Thymus (tissue), 11 donors: ENCODE measurements around the gene OR51I2. TPM values are rescaled to one million over a fixed set of nuclear protein-coding genes. Genes with fewer than 3 reads are reported as not detected.

ENCODE experiments used
- DNase-seq, 9 donors: peaks; one replicate each; pipeline ENCODE4 v3.0.0-alpha.2; 2013; ENCODE audit warnings: low spot score in 9 of 9, low read depth in 6 of 9, missing footprints in 1 of 9
- H3K27ac ChIP-seq, 2 donors: one replicate each; pipeline ENCODE4 v1.5.1; 2013; ENCODE audit warnings: control low read depth in 1 of 2, low read depth in 1 of 2, low read length in 1 of 2, mild to moderate bottlenecking in 1 of 2, moderate library complexity in 1 of 2
- H3K27me3 ChIP-seq, 2 donors: one replicate each; pipeline ENCODE4 v1.5.1; 2013; ENCODE audit warnings: low read length in 1 of 2; ENCODE audit not compliant: control insufficient read depth in 2 of 2, insufficient read depth in 1 of 2
- H3K36me3 ChIP-seq, 2 donors: one replicate each; pipeline ENCODE4 v1.5.1; 2013; ENCODE audit warnings: low read length in 1 of 2, mild to moderate bottlenecking in 1 of 2, moderate library complexity in 1 of 2; ENCODE audit not compliant: control insufficient read depth in 2 of 2, insufficient read depth in 2 of 2
- H3K4me1 ChIP-seq, 2 donors: one replicate each; pipeline ENCODE4 v1.5.1; 2013; ENCODE audit warnings: low read length in 2 of 2; ENCODE audit not compliant: control insufficient read depth in 2 of 2, insufficient read depth in 2 of 2
- H3K4me3 ChIP-seq, 2 donors: one replicate each; pipeline ENCODE4 v1.5.1; 2013; ENCODE audit warnings: low read length in 2 of 2, control low read depth in 1 of 2, mild to moderate bottlenecking in 1 of 2
- H3K9me3 ChIP-seq, 2 donors: one replicate each; pipeline ENCODE4 v1.5.1; 2013; ENCODE audit warnings: low read length in 1 of 2, mild to moderate bottlenecking in 1 of 2; ENCODE audit not compliant: control insufficient read depth in 2 of 2, insufficient read depth in 1 of 2
- WGBS: extraction: QIAGEN DNeasy Blood & Tissue Kit; methylation state at CpG from one replicate; pipeline ENCODE4 v1.1.7; 2013; 5-methylcytosine and 5-hydroxymethylcytosine counted together
- polyA plus RNA-seq: library from polyadenylated mRNA; stranded (reverse); fragments of 200-250 nt; gene quantifications from one replicate; pipeline ENCODE4 v1.2.3, GENCODE V29; 2013
- total RNA-seq: library from RNA; stranded (reverse); fragments of 120-200 nt; gene quantifications from one replicate; pipeline ENCODE4 v1.2.4, GENCODE V29; 2013
- donor health status: healthy.

Gene OR51I2
- total and polyA plus RNA-seq, 2 donors: not detected

DNA sequence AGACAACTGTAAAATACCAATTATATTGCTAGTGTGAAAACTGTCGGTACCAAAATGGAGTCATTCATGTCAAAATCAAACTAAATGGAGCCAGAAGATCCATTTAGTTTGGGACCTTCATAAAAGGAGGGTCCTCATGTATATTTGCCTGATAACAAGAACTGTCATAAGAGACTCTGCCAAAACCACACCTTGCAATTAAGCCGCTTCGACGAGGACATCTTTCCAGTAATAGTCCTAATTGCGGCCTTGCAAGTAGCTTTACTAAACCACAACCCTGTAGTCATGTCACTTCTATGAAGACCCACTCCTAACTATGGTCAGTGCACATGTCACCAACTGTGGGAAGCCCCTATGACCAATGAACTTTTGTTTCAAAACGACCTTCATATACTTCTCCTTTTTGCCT, 51.3 kb downstream of the OR51I2 start:
- Histone ChIP-seq H3K4me3 (no peak overlapping the region), H3K27me3 (no peaks in the 10 kb centered on the region), H3K27ac (no peak overlapping the region), H3K4me1 (no peaks in the 10 kb centered on the region), H3K36me3 (no peaks in the 10 kb centered on the region), H3K9me3 (no peaks in the 10 kb centered on the region)
- no peak for DNase-seq
- 88% methylated on average over 6 of the region's 6 CpGs for WGBS

DNA sequence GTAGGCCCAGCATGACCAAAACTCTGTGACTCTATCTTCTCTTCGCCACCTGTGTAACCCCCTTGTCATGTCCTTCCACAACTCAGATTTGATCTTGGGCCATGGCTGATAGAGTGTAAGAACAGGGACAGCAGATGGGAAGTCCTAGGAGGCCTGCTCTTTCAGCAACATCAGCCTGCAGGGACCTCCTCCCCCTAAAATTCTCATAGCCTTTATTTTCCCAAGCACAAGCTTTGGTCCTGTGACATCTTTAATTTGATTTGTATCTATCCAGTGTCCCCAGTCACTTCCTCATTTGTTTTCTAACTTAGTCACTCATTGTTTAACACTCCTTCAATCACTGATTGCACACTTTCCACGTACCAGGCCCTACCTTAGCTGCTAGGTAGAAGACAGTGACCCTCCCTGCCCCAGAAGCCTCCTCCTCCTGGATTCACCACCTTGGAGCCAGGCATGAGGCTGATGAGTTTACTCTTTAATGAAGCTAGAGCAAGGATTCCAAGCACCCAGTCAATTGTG, 55.3 kb downstream of the OR51I2 start:
- Histone ChIP-seq H3K4me3 (no peak overlapping the region), H3K27me3 (no peaks in the 10 kb centered on the region), H3K9me3 (no peaks in the 10 kb centered on the region), H3K27ac (no peak overlapping the region), H3K36me3 (no peaks in the 10 kb centered on the region), H3K4me1 (no peaks in the 10 kb centered on the region)
- WGBS: 88% methylated on average over 2 of the region's 2 CpGs
- no peak for DNase-seq

DNA sequence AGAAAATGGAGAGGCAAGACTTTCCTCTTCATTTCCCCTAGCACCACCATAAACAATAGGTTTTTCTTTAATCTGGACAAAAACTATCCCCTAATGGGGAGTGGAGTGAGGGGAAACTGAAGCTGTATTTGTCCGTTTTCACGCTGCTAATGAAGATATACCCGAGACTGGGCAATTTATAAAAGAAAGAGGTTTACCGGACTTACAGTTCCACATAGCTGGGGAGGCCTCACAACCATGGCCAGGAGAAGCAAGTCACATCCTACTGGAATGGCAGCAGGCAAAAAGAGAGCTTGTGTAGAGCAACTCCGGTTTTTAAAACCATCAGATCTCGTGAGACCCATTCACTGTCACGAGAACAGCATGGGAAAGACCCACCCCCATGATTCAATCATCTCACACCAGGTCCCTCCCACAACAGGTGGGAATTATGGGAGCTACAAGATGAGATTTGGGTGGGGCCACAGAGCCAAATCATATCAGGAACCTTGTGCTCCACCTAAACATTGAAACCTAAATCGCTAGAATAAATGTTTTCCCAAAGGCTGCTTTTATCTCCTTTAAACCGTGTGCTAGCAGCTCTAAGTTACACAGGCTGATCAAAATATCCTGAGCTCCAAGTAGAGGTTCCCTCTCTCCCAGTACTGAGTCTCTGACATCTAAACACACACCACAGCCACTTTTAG, 56.4 kb downstream of the OR51I2 start:
- WGBS: 96% methylated on average over 9 of the region's 9 CpGs
- Histone ChIP-seq H3K27me3 (no peaks in the 10 kb centered on the region), H3K36me3 (no peaks in the 10 kb centered on the region), H3K9me3 (no peaks in the 10 kb centered on the region), H3K4me1 (no peaks in the 10 kb centered on the region), H3K27ac (no peak overlapping the region), H3K4me3 (no peak overlapping the region)
- DNase-seq: no peak

Other genes starting within 250 kb of the OR51I2 start
- not detected for gene OR51V1, start 248.6 kb upstream of the OR51I2 start, total RNA-seq
- not detected for gene OR51V1, start 248.6 kb upstream of the OR51I2 start, polyA plus RNA-seq
- 341 TPM for gene HBB, start 222.3 kb upstream of the OR51I2 start, total RNA-seq
- 22.3 TPM for gene HBB, start 222.3 kb upstream of the OR51I2 start, polyA plus RNA-seq
- 1.1 TPM for gene HBD, start 214.8 kb upstream of the OR51I2 start, total RNA-seq
- gene HBD, start 214.8 kb upstream of the OR51I2 start, polyA plus RNA-seq: 1.3 TPM
- gene HBG1, start 199.5 kb upstream of the OR51I2 start, total RNA-seq: 612 TPM
- gene HBG1, start 199.5 kb upstream of the OR51I2 start, polyA plus RNA-seq: 0.41 TPM
- gene HBG2, start 194.5 kb upstream of the OR51I2 start, total RNA-seq: 5,270 TPM
- gene HBG2, start 194.5 kb upstream of the OR51I2 start, polyA plus RNA-seq: 1.0 TPM
- gene HBE1, start 179.4 kb upstream of the OR51I2 start, total RNA-seq: 5.5 TPM
- gene HBE1, start 179.4 kb upstream of the OR51I2 start, polyA plus RNA-seq: 1.8 TPM
- gene OR51B4, start 147.4 kb upstream of the OR51I2 start, total RNA-seq: not detected
- not detected for gene OR51B4, start 147.4 kb upstream of the OR51I2 start, polyA plus RNA-seq
- gene OR51B2, start 125.0 kb upstream of the OR51I2 start, total RNA-seq: not detected
- 0.07 TPM for gene OR51B2, start 125.0 kb upstream of the OR51I2 start, polyA plus RNA-seq
- 0.14 TPM for gene OR51B5, start 105.8 kb upstream of the OR51I2 start, total RNA-seq
- gene OR51B5, start 105.8 kb upstream of the OR51I2 start, polyA plus RNA-seq: 0.21 TPM
- gene OR51B6, start 97.8 kb upstream of the OR51I2 start, total RNA-seq: not detected
- not detected for gene OR51B6, start 97.8 kb upstream of the OR51I2 start, polyA plus RNA-seq
- not detected for gene OR51M1, start 65.5 kb upstream of the OR51I2 start, total RNA-seq
- 0.02 TPM for gene OR51M1, start 65.5 kb upstream of the OR51I2 start, polyA plus RNA-seq
- gene OR51Q1, start 27.2 kb upstream of the OR51I2 start, total RNA-seq: not detected
- not detected for gene OR51Q1, start 27.2 kb upstream of the OR51I2 start, polyA plus RNA-seq
- not detected for gene OR51I1, start 7.8 kb upstream of the OR51I2 start, total RNA-seq
- gene OR51I1, start 7.8 kb upstream of the OR51I2 start, polyA plus RNA-seq: not detected
- not detected for gene OR52D1, start 39.4 kb downstream of the OR51I2 start, total RNA-seq
- not detected for gene OR52D1, start 39.4 kb downstream of the OR51I2 start, polyA plus RNA-seq
- under 0.01 TPM for gene UBQLN3, start 60.6 kb downstream of the OR51I2 start, total RNA-seq
- 0.07 TPM for gene UBQLN3, start 60.6 kb downstream of the OR51I2 start, polyA plus RNA-seq
- 0.09 TPM for gene UBQLNL, start 67.4 kb downstream of the OR51I2 start, total RNA-seq
- 1.5 TPM for gene UBQLNL, start 67.4 kb downstream of the OR51I2 start, polyA plus RNA-seq
- 0.05 TPM for gene OR52H1, start 99.2 kb downstream of the OR51I2 start, total RNA-seq
- gene OR52H1, start 99.2 kb downstream of the OR51I2 start, polyA plus RNA-seq: not detected
- not detected for gene OR52B6, start 131.6 kb downstream of the OR51I2 start, total RNA-seq
- not detected for gene OR52B6, start 131.6 kb downstream of the OR51I2 start, polyA plus RNA-seq
- gene TRIM6, start 147.3 kb downstream of the OR51I2 start, total RNA-seq: 1.7 TPM
- 2.9 TPM for gene TRIM6, start 147.3 kb downstream of the OR51I2 start, polyA plus RNA-seq
- gene TRIM34, start 175.7 kb downstream of the OR51I2 start, total RNA-seq: 15.0 TPM
- 8.0 TPM for gene TRIM34, start 175.7 kb downstream of the OR51I2 start, polyA plus RNA-seq
- 17.6 TPM for gene TRIM5, start 235.8 kb downstream of the OR51I2 start, total RNA-seq
- gene TRIM5, start 235.8 kb downstream of the OR51I2 start, polyA plus RNA-seq: 12.2 TPM
- 78.1 TPM for gene TRIM22, start 240.5 kb downstream of the OR51I2 start, total RNA-seq
- gene TRIM22, start 240.5 kb downstream of the OR51I2 start, polyA plus RNA-seq: 144 TPM